HCT116 (cell line): Measurements from ENCODE around the gene EYA4. TPM values are rescaled to one million over a fixed set of nuclear protein-coding genes. Genes with fewer than 3 reads are reported as not detected.

Source experiments
- ATAC-seq: fragments of 200-7000 bp; cut with Tn5 transposase; 2 replicates; pipeline ENCODE4 v1.9.1; 2020; ENCODE audit warnings: mild to moderate bottlenecking, moderate library complexity
- BruUV-seq: library from RNA; stranded (reverse); fragments of 400-500 nt; replicated peaks from 2 replicates; lab custom pipeline; 2021; lab: Mats Ljungman, UMichigan
- CTCF ChIA-PET: fragments of 300-600 bp; sonication (Branson Sonifier 250); formaldehyde crosslinking; loops from one replicate; lab custom pipeline; 2021; ENCODE audit warnings: antibody characterized with exemption; lab: Charles Lee
- POLR2A ChIA-PET: fragments of 300-600, 350-600 bp; sonication (Branson Sonifier 250); formaldehyde crosslinking; loops from one replicate; lab custom pipeline; 2021; ENCODE audit warnings: antibody characterized with exemption; lab: Charles Lee
- RAD21 ChIA-PET, 2 experiments: fragments of 300-600 bp; sonication (Branson Sonifier 250); formaldehyde crosslinking; loops; one replicate each; lab custom pipeline; 2023; ENCODE audit warnings: low total read pairs in 2 of 2; ENCODE audit not compliant: uncharacterized antibody in 2 of 2, unreplicated experiment in 2 of 2, low non-redundant PET in 1 of 2; lab: Charles Lee
- DNase-seq: peaks from one replicate; pipeline ENCODE4 v3.0.0-alpha.2; 2010; ENCODE audit warnings: low read depth, low spot score
- H2AFZ ChIP-seq: fragments of 200-600 bp; shearing (Covaris generic), sonication (generic); 2 replicates; pipeline ENCODE4 v1.6.1; 2017; ENCODE audit warnings: low read depth, mixed run types, mixed read lengths, antibody characterized with exemption, low read length; ENCODE audit not compliant: poor library complexity, severe bottlenecking
- H3K27ac ChIP-seq: 2 replicates; pipeline ENCODE4 v1.5.1; 2012; ENCODE audit warnings: low read depth, low read length
- H3K27me3 ChIP-seq: fragments of 200-600 bp; sonication (generic); 2 replicates; pipeline ENCODE4 v1.6.1; 2016; ENCODE audit warnings: mixed run types, low read length, mixed read lengths; ENCODE audit not compliant: insufficient read depth
- H3K36me3 ChIP-seq, 2 experiments: fragments of 200-500 bp in 1 of 2; fragments of 200-600 bp in 1 of 2; sonication (Bioruptor generic) in 1 of 2; sonication (generic) in 1 of 2; 2 replicates each; pipeline versions ENCODE4 v1.5.1 to v1.6.1; 2014 to 2016; ENCODE audit warnings: low read length in 2 of 2, inconsistent platforms in 1 of 2, mixed read lengths in 1 of 2, mixed run types in 1 of 2; ENCODE audit not compliant: insufficient read depth in 2 of 2, control insufficient read depth in 1 of 2
- H3K4me1 ChIP-seq, 2 experiments: fragments of 200-600 bp in 1 of 2; sonication (generic) in 1 of 2; 2 replicates each; pipeline versions ENCODE4 v1.5.1 to v1.6.1; 2012 to 2017; ENCODE audit warnings: low read length in 2 of 2, inconsistent platforms in 1 of 2, mild to moderate bottlenecking in 1 of 2, mixed read lengths in 1 of 2, mixed run types in 1 of 2, moderate library complexity in 1 of 2; ENCODE audit not compliant: insufficient read depth in 2 of 2, control insufficient read depth in 1 of 2
- H3K4me2 ChIP-seq: fragments of 200-600 bp; sonication (generic); 2 replicates; pipeline ENCODE4 v1.6.1; 2017; ENCODE audit warnings: mixed run types, low read length, mixed read lengths
- H3K4me3 ChIP-seq, 2 experiments: fragments of 200-600 bp in 1 of 2; sonication (generic) in 1 of 2; replicated peaks in 1 of 2; 2 replicates each; pipeline ENCODE4 v1.5.1; 2011 to 2016; ENCODE audit warnings: low read length in 2 of 2, control low read depth in 1 of 2, low read depth in 1 of 2, mild to moderate bottlenecking in 1 of 2, mixed read lengths in 1 of 2, mixed run types in 1 of 2
- H3K79me2 ChIP-seq: fragments of 200-600 bp; sonication (generic); 2 replicates; pipeline ENCODE4 v1.6.1; 2017; ENCODE audit warnings: mild to moderate bottlenecking, mixed run types, low read length, moderate library complexity, mixed read lengths; ENCODE audit not compliant: insufficient read depth
- H3K9ac ChIP-seq: fragments of 200-600 bp; sonication (generic); 2 replicates; pipeline ENCODE4 v1.6.1; 2016; ENCODE audit warnings: low read length, mixed read lengths
- H3K9me2 ChIP-seq: fragments of 200-600 bp; sonication (generic), shearing (Covaris generic); 2 replicates; pipeline ENCODE4 v1.6.1; 2017; ENCODE audit warnings: mixed run types, mild to moderate bottlenecking, moderate library complexity; ENCODE audit not compliant: insufficient read depth
- H3K9me3 ChIP-seq, 2 experiments: fragments of 200-500 bp in 1 of 2; fragments of 200-600 bp in 1 of 2; sonication (Bioruptor generic) in 1 of 2; sonication (generic) in 1 of 2; 2 replicates each; pipeline ENCODE4 v1.6.1; 2014 to 2017; ENCODE audit warnings: low read length in 2 of 2, mixed read lengths in 2 of 2, inconsistent platforms in 1 of 2, low read depth in 1 of 2, mild to moderate bottlenecking in 1 of 2, mixed run types in 1 of 2, moderate library complexity in 1 of 2; ENCODE audit not compliant: control insufficient read depth in 1 of 2, insufficient read depth in 1 of 2
- H4K20me1 ChIP-seq: fragments of 200-600 bp; sonication (generic), shearing (Covaris generic); 2 replicates; pipeline ENCODE4 v1.6.1; 2017; ENCODE audit warnings: mixed run types, mild to moderate bottlenecking, moderate library complexity; ENCODE audit not compliant: insufficient read depth
- ATF3 ChIP-seq: IDR thresholded peaks from 2 replicates; pipeline ENCODE4 v1.6.1; 2012
- CEBPB ChIP-seq: IDR thresholded peaks from 2 replicates; pipeline ENCODE4 v1.6.1; 2012; ENCODE audit warnings: low read depth
- CTCF ChIP-seq, 3 experiments: fragments of 200-600 bp in 1 of 3; sonication (generic) in 1 of 3; IDR thresholded peaks in 2 of 3; conservative IDR thresholded peaks in 1 of 3; 2 replicates each; pipeline ENCODE4 v1.5.1; 2012 to 2017; ENCODE audit warnings: low read depth in 2 of 3, low read length in 2 of 3, antibody characterized with exemption in 1 of 3, borderline replicate concordance in 1 of 3, control low read depth in 1 of 3, mild to moderate bottlenecking in 1 of 3, mixed read lengths in 1 of 3, mixed run types in 1 of 3, moderate library complexity in 1 of 3; ENCODE audit not compliant: insufficient read depth in 1 of 3
- EGR1 ChIP-seq: IDR thresholded peaks from 2 replicates; pipeline ENCODE4 v1.6.1; 2012; ENCODE audit warnings: low read depth
- ELF1 ChIP-seq: IDR thresholded peaks from 2 replicates; pipeline ENCODE4 v1.6.1; 2012; ENCODE audit warnings: low read depth, borderline replicate concordance
- EZH2 ChIP-seq: fragments of 200-600 bp; sonication (generic); IDR thresholded peaks from 2 replicates; pipeline ENCODE4 v1.6.1; 2017; ENCODE audit warnings: antibody characterized with exemption, mixed run types
- EZH2phosphoT487 ChIP-seq: fragments of 200-600 bp; IDR thresholded peaks from 2 replicates; pipeline ENCODE4 v1.6.1; 2018; ENCODE audit warnings: antibody characterized with exemption, borderline replicate concordance
- FOSL1 ChIP-seq: IDR thresholded peaks from 2 replicates; pipeline ENCODE4 v1.6.1; 2012; ENCODE audit warnings: low read depth
- JUND ChIP-seq: IDR thresholded peaks from 2 replicates; pipeline ENCODE4 v1.6.1; 2012
- MAX ChIP-seq: IDR thresholded peaks from 2 replicates; pipeline ENCODE4 v1.6.1; 2012
- POLR2A ChIP-seq: IDR thresholded peaks from 2 replicates; pipeline ENCODE4 v1.7.0; 2011; ENCODE audit warnings: borderline replicate concordance; ENCODE audit not compliant: insufficient read depth, insufficient read length; ENCODE audit errors: extremely low read depth
- POLR2AphosphoS5 ChIP-seq: IDR thresholded peaks from 2 replicates; pipeline ENCODE4 v1.6.1; 2011; ENCODE audit warnings: mild to moderate bottlenecking, low read depth, low read length, moderate library complexity
- RAD21 ChIP-seq: IDR thresholded peaks from 2 replicates; pipeline ENCODE4 v1.6.1; 2012; ENCODE audit warnings: low read depth, mild to moderate bottlenecking
- SIN3A ChIP-seq: IDR thresholded peaks from 2 replicates; pipeline ENCODE4 v1.6.1; 2012; ENCODE audit warnings: low read depth
- SP1 ChIP-seq: IDR thresholded peaks from 2 replicates; pipeline ENCODE4 v1.6.1; 2012; ENCODE audit warnings: low read depth
- SRF ChIP-seq: IDR thresholded peaks from 2 replicates; pipeline ENCODE4 v1.6.1; 2012; ENCODE audit warnings: low read depth
- TCF7L2 ChIP-seq: IDR thresholded peaks from 2 replicates; pipeline ENCODE4 v1.7.0; 2011; ENCODE audit warnings: borderline replicate concordance, inconsistent platforms; ENCODE audit not compliant: insufficient read depth, insufficient read length; ENCODE audit errors: extremely low read depth
- ZFX ChIP-seq: fragments of 450-650 bp; IDR thresholded peaks from 2 replicates; pipeline ENCODE4 v1.6.1; 2017
- intact Hi-C: fragments of 100-400 bp; cut with micrococcal nuclease; formaldehyde crosslinking; loops from 2 replicates; pipeline ENCODE4 v1.10.0; 2022
- total RNA-seq: library from RNA; stranded (reverse); gene quantifications from one replicate; pipeline ENCODE4 v1.2.1, GENCODE V29; 2021; ENCODE audit not compliant: unreplicated experiment

Gene EYA4
- total RNA-seq, 1 experiment from 2014 or later, result not detected

GRCh38 chr6:133198725-133199124, 42.4 kb upstream of the EYA4 start:
- Histone ChIP-seq H3K4me2 (no peak overlapping the region), H2AFZ (no peak overlapping the region), H3K9me2 (no peaks in the 10 kb centered on the region), H3K27ac (no peak overlapping the region), H3K9ac (no peak overlapping the region), H3K36me3 (no peaks in the 10 kb centered on the region), H3K4me1 (no peaks in the 10 kb centered on the region), H4K20me1 (no peaks in the 10 kb centered on the region), H3K4me3 (no peak overlapping the region), H3K79me2 (no peaks in the 10 kb centered on the region), H3K9me3 (no peaks in the 10 kb centered on the region), H3K27me3 (peaks cover 19% of the 10 kb centered on the region; the same call in 1 of the 2 replicates)
- TF ChIP-seq SIN3A, result no peak
- no peak for TF ChIP-seq POLR2AphosphoS5
- no peak for TF ChIP-seq ZFX
- TF ChIP-seq CEBPB, result no peak
- TF ChIP-seq TCF7L2, result no peak
- TF ChIP-seq POLR2A, result no peak
- no peak for TF ChIP-seq RAD21
- TF ChIP-seq EZH2phosphoT487, result no peak
- no peak for TF ChIP-seq JUND
- no peak for TF ChIP-seq EGR1
- ChIA-PET POLR2A (no interaction called here), RAD21 (no interaction called here), CTCF (no interaction called here)
- DNase-seq (peak; percentile 8), ATAC-seq (peak; percentile 60)
- no TSS peak for BruUV-seq
- intact Hi-C loops, result no loop called here

- H3K9me2 ChIP-seq, result no peaks in the 10 kb centered on the region
- H2AFZ ChIP-seq, result no peak overlapping the region
- POLR2A ChIA-PET, result no interaction called here
- BruUV-seq, result no TSS peak
- RAD21 ChIA-PET, result no interaction called here
- no peaks in the 10 kb centered on the region for H3K36me3 ChIP-seq
- H3K79me2 ChIP-seq, result no peaks in the 10 kb centered on the region
- TF ChIP-seq FOSL1, result no peak
- TF ChIP-seq EZH2phosphoT487, result no peak
- TF ChIP-seq CTCF (IDR thresholded peaks at IDR 0.05 in 2 of 3, conservative IDR thresholded peaks at IDR 0.05 in 1 of 3; ENCODE audit: borderline replicate concordance in 1 of 3, insufficient read depth in 1 of 3, low read depth in 2 of 3, low read length in 2 of 3), result no peak
- TF ChIP-seq EGR1, result no peak
- no peak for TF ChIP-seq SRF
- no peak for TF ChIP-seq EZH2
- TF ChIP-seq ZFX, result no peak
- TF ChIP-seq MAX, result no peak
- no peak for TF ChIP-seq ATF3
- no peak for TF ChIP-seq ELF1
- no peak for TF ChIP-seq SP1
- TF ChIP-seq TCF7L2, result no peak
- TF ChIP-seq SIN3A, result no peak
- DNase-seq (no peak), ATAC-seq (no peak)
- H3K4me2 ChIP-seq, result no peak overlapping the region
- intact Hi-C loops, result no loop called here
- H4K20me1 ChIP-seq, result no peaks in the 10 kb centered on the region
- H3K27ac ChIP-seq, result no peak overlapping the region
- H3K9ac ChIP-seq, result no peak overlapping the region
- peaks cover 19% of the 10 kb centered on the region; the same call in 1 of the 2 replicates for H3K27me3 ChIP-seq
- CTCF ChIA-PET, result no interaction called here
- no peak overlapping the region for H3K4me3 ChIP-seq
- H3K9me3 ChIP-seq, result no peaks in the 10 kb centered on the region
- no peaks in the 10 kb centered on the region for H3K4me1 ChIP-seq
Measured at GRCh38 chr6:133201231-133201630, 39.9 kb upstream of the EYA4 start.
